Suprapubic skin (tissue), 3 donors: ENCODE measurements around the gene MRPS33.
"Not testable (repeated sequence)": the region's sequence is repeated elsewhere in the genome, so short reads cannot be mapped to it uniquely, and the experiment has no call there.

Experiments
- CTCF ChIP-seq, 2 donors: fragments of 200-600 bp in 1 of 2; fragments of 450-650 bp in 1 of 2; sonication (generic) in 1 of 2; IDR thresholded peaks; one replicate each; pipeline ENCODE4 v1.5.1; 2016 to 2019; ENCODE audit warnings: antibody characterized with exemption in 2 of 2, mild to moderate bottlenecking in 1 of 2, moderate library complexity in 1 of 2
- EP300 ChIP-seq: sonication (generic); formaldehyde crosslinking; IDR thresholded peaks from one replicate; pipeline ENCODE4 v1.6.1; 2017; ENCODE audit warnings: antibody characterized with exemption

- not testable (repeated sequence) for TF ChIP-seq CTCF (IDR thresholded peaks at IDR 0.05); EP300
Observed at GRCh38 chr7:140956997-140957396, 57.8 kb downstream of the MRPS33 start.
